ENCODE results near the gene SPCS3. TPM values are rescaled to one million over a fixed set of nuclear protein-coding genes. Genes with fewer than 3 reads are reported as not detected.
A peak's percentile ranks its signal among the peaks of the same experiment; 100 is the strongest.

The SPCS3 gene
- total RNA-seq, 1 experiment from 2014 or later = 126 TPM

DNA sequence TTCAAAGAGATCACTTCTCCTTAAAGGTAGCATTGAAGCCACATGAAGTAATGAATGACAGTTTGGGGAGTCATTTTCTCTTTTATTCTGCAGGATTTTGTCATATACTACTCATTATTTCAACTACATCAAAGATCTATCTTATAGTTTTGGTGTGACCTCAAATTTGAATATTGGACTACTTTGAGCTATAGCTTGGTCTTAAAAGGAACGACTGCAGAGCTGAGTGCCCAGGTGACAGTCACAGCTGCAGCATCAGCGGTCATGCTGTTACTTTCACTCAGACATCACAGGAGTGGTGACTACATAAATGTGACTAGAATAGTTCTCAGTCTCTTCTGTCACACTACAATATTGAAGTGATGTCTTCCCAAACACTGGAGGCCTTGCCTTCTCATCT lies 10.7 kb upstream of the SPCS3 start:
- Mint-ChIP-seq H3K4me1 (ENCODE audit: insufficient read depth, unreplicated experiment) (no peaks in the 10 kb centered on the region), H3K4me3 (ENCODE audit: unreplicated experiment) (no peak overlapping the region)
- DNase-seq (ENCODE audit: unreplicated experiment) = no peak

GRCh38 chr4:176309772-176310171 lies 10.0 kb upstream of the SPCS3 start:
- Mint-ChIP-seq H3K4me1 (ENCODE audit: insufficient read depth, unreplicated experiment) (no peaks in the 10 kb centered on the region), H3K27me3 (ENCODE audit: insufficient read depth, unreplicated experiment) (no peaks in the 10 kb centered on the region), H3K4me3 (ENCODE audit: unreplicated experiment) (no peak overlapping the region), H3K36me3 (ENCODE audit: insufficient read depth, unreplicated experiment) (no peaks in the 10 kb centered on the region), H3K27ac (ENCODE audit: low read depth, unreplicated experiment) (no peak overlapping the region), H3K9me3 (ENCODE audit: unreplicated experiment) (no peaks in the 10 kb centered on the region)
- intact Hi-C loops (cut with micrococcal nuclease) = no loop called here
- ChIA-PET POLR2A (no interaction called here), CTCF (interaction anchor here (1.1 kb wide), 1 partner anchor 32 kb away, joined by 4 read pairs; no protein-coding TSS in a partner anchor)
- TF ChIP-seq, protein P1, sequence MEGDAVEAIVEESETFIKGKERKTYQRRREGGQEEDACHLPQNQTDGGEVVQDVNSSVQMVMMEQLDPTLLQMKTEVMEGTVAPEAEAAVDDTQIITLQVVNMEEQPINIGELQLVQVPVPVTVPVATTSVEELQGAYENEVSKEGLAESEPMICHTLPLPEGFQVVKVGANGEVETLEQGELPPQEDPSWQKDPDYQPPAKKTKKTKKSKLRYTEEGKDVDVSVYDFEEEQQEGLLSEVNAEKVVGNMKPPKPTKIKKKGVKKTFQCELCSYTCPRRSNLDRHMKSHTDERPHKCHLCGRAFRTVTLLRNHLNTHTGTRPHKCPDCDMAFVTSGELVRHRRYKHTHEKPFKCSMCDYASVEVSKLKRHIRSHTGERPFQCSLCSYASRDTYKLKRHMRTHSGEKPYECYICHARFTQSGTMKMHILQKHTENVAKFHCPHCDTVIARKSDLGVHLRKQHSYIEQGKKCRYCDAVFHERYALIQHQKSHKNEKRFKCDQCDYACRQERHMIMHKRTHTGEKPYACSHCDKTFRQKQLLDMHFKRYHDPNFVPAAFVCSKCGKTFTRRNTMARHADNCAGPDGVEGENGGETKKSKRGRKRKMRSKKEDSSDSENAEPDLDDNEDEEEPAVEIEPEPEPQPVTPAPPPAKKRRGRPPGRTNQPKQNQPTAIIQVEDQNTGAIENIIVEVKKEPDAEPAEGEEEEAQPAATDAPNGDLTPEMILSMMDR (IDR thresholded peaks at IDR 0.05; ENCODE audit: unreplicated experiment) = no peak
- no TSS peak for BruUV-seq (replicated peaks)
- DNase-seq (ENCODE audit: unreplicated experiment) = no peak

More for the DNA sequence above, 10.7 kb upstream of the SPCS3 start:
- Mint-ChIP-seq H3K27me3 (ENCODE audit: insufficient read depth, unreplicated experiment) (no peaks in the 10 kb centered on the region), H3K36me3 (ENCODE audit: insufficient read depth, unreplicated experiment) (no peaks in the 10 kb centered on the region), H3K9me3 (ENCODE audit: unreplicated experiment) (no peaks in the 10 kb centered on the region), H3K27ac (ENCODE audit: low read depth, unreplicated experiment) (no peak overlapping the region)
- CTCF ChIA-PET = interaction anchor here (1.1 kb wide), 1 partner anchor 32 kb away, joined by 4 read pairs; no protein-coding TSS in a partner anchor
- POLR2A ChIA-PET = no interaction called here
- intact Hi-C loops (cut with micrococcal nuclease) = no loop called here
- TF ChIP-seq, protein P1 (IDR thresholded peaks at IDR 0.05; ENCODE audit: unreplicated experiment) = no peak
- no TSS peak for BruUV-seq (replicated peaks)

- H3K36me3 Mint-ChIP-seq (ENCODE audit: insufficient read depth, unreplicated experiment) = no peaks in the 10 kb centered on the region
- intact Hi-C loops (cut with micrococcal nuclease) = no loop called here
These were observed 6.0 kb upstream of the SPCS3 start for GRCh38 chr4:176313596-176314336.

GRCh38 chr4:176319151-176319703 lies 539 bp upstream of the SPCS3 start:
- intact Hi-C loops (cut with micrococcal nuclease) = no loop called here
- H3K4me3 Mint-ChIP-seq (ENCODE audit: unreplicated experiment) = peak overlapping the region; percentile 76
- H3K9me3 Mint-ChIP-seq (ENCODE audit: unreplicated experiment) = no peaks in the 10 kb centered on the region
- ChIA-PET CTCF (interaction anchor here (0.5 kb wide), 1 partner anchor 283 kb away, joined by 3 read pairs; no protein-coding TSS in a partner anchor), POLR2A (interaction anchor here (0.6 to 1.6 kb wide), 8 partner anchors 13 to 122 kb away, joined by 3 to 14 read pairs (median 4); no protein-coding TSS in a partner anchor)
- DNase-seq (ENCODE audit: unreplicated experiment) = no peak
- H3K27me3 Mint-ChIP-seq (ENCODE audit: insufficient read depth, unreplicated experiment) = no peaks in the 10 kb centered on the region
- TF ChIP-seq, protein P1 (IDR thresholded peaks at IDR 0.05; ENCODE audit: unreplicated experiment) = no peak
- H3K4me1 Mint-ChIP-seq (ENCODE audit: insufficient read depth, unreplicated experiment) = peaks cover 2% of the 10 kb centered on the region
- peak overlapping the region; percentile 74 for H3K27ac Mint-ChIP-seq (ENCODE audit: low read depth, unreplicated experiment)
- H3K36me3 Mint-ChIP-seq (ENCODE audit: insufficient read depth, unreplicated experiment) = no peaks in the 10 kb centered on the region
- TSS peak; percentile 65 for BruUV-seq (replicated peaks)

More at GRCh38 chr4:176313596-176314336, 6.0 kb upstream of the SPCS3 start:
- Mint-ChIP-seq H3K4me3 (ENCODE audit: unreplicated experiment) (no peak overlapping the region), H3K27ac (ENCODE audit: low read depth, unreplicated experiment) (no peak overlapping the region), H3K27me3 (ENCODE audit: insufficient read depth, unreplicated experiment) (no peaks in the 10 kb centered on the region), H3K9me3 (ENCODE audit: unreplicated experiment) (no peaks in the 10 kb centered on the region), H3K4me1 (ENCODE audit: insufficient read depth, unreplicated experiment) (no peaks in the 10 kb centered on the region)
- TF ChIP-seq, protein P1 (IDR thresholded peaks at IDR 0.05; ENCODE audit: unreplicated experiment) = no peak
- POLR2A ChIA-PET = interaction anchor here (1.0 kb wide), 1 partner anchor 12 kb away, joined by 5 read pairs; no protein-coding TSS in a partner anchor
- DNase-seq (ENCODE audit: unreplicated experiment) = no peak
- CTCF ChIA-PET = interaction anchor here (0.6 to 1.2 kb wide), 5 partner anchors 8 to 528 kb away, joined by 3 read pairs; no protein-coding TSS in a partner anchor
- BruUV-seq (replicated peaks) = no TSS peak
